DOHH2 (cell line): ENCODE results near the gene MTPN.

Experiments used
- CTCF ChIP-seq: fragments of 200-600 bp; sonication (generic); IDR thresholded peaks from one replicate; pipeline ENCODE4 v1.5.1; 2014; ENCODE audit warnings: antibody characterized with exemption, mild to moderate bottlenecking, low read depth, low read length; ENCODE audit not compliant: poor library complexity, severe bottlenecking
- EZH2phosphoT487 ChIP-seq: fragments of 200-600 bp; sonication (generic); IDR thresholded peaks from 2 replicates; pipeline ENCODE4 v1.6.1; 2017; ENCODE audit warnings: borderline replicate concordance, mild to moderate bottlenecking, antibody characterized with exemption, low read length, moderate library complexity, mixed read lengths

- TF ChIP-seq CTCF (no peak), EZH2phosphoT487 (no peak)
Measured at GRCh38 chr7:135974667-135975066, 2.5 kb downstream of the MTPN start.
